ENCODE data around the gene TRAPPC5. TPM values are rescaled to one million over a fixed set of nuclear protein-coding genes. Genes with fewer than 3 reads are reported as not detected.

TRAPPC5 gene
- total RNA-seq, 4 donors from 2014 or later = 63.0 to 144 (median 103) TPM

- no peak overlapping the region for H3K4me3 ChIP-seq
- TF ChIP-seq, protein P1, sequence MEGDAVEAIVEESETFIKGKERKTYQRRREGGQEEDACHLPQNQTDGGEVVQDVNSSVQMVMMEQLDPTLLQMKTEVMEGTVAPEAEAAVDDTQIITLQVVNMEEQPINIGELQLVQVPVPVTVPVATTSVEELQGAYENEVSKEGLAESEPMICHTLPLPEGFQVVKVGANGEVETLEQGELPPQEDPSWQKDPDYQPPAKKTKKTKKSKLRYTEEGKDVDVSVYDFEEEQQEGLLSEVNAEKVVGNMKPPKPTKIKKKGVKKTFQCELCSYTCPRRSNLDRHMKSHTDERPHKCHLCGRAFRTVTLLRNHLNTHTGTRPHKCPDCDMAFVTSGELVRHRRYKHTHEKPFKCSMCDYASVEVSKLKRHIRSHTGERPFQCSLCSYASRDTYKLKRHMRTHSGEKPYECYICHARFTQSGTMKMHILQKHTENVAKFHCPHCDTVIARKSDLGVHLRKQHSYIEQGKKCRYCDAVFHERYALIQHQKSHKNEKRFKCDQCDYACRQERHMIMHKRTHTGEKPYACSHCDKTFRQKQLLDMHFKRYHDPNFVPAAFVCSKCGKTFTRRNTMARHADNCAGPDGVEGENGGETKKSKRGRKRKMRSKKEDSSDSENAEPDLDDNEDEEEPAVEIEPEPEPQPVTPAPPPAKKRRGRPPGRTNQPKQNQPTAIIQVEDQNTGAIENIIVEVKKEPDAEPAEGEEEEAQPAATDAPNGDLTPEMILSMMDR (IDR thresholded peaks at IDR 0.05) = no peak
- TF ChIP-seq POLR2AphosphoS5 (IDR thresholded peaks at IDR 0.05) = no peak
- no peak for TF ChIP-seq POLR2A (IDR thresholded peaks at IDR 0.05)
- TF ChIP-seq EP300 (IDR thresholded peaks at IDR 0.05) = no peak
- H3K4me1 ChIP-seq = peaks cover 15% of the 10 kb centered on the region
- no peaks in the 10 kb centered on the region for H3K9me3 ChIP-seq
- H3K27ac ChIP-seq = no peak overlapping the region
- H3K36me3 ChIP-seq = no peaks in the 10 kb centered on the region
- DNase-seq (ENCODE audit: low spot score in 2 of 2) = no peak
- peaks cover 66% of the 10 kb centered on the region for H3K27me3 ChIP-seq
- WGBS = no CpG with 5 or more reads among the region's 78 CpGs
Measured at GRCh38 chr19:7730286-7731217, 49.9 kb downstream of the TRAPPC5 start.

DNA sequence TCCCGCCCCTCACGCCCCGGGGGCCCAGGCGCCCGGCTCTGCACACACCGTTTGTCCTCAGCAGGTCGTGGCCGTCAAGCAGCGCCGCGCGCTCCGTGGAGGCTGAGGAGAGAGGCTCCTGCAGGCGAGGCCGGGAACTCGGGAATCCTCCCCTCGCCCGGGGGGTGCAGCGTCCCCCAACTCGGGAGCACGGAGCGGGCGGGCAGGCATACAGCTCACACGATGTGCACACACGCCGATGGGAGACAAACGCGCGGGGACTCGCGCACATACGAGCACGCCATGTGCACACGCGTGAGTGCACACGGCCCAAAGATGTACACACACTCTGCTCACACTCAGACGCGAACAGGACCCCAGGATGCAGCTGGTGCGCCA lies 50.6 kb downstream of the TRAPPC5 start:
- no peak for TF ChIP-seq POLR2A (IDR thresholded peaks at IDR 0.05)
- TF ChIP-seq EP300 (IDR thresholded peaks at IDR 0.05) = no peak
- no peak for TF ChIP-seq POLR2AphosphoS5 (IDR thresholded peaks at IDR 0.05)
- TF ChIP-seq, protein P1 (IDR thresholded peaks at IDR 0.05) = no peak
- 80% methylated on average over 1 of the region's 39 CpGs for WGBS
- Histone ChIP-seq H3K27me3 (peaks cover 66% of the 10 kb centered on the region), H3K4me3 (no peak overlapping the region), H3K4me1 (peaks cover 15% of the 10 kb centered on the region), H3K9me3 (no peaks in the 10 kb centered on the region), H3K36me3 (no peaks in the 10 kb centered on the region), H3K27ac (no peak overlapping the region)
- DNase-seq (ENCODE audit: low spot score in 2 of 2) = no peak

DNA sequence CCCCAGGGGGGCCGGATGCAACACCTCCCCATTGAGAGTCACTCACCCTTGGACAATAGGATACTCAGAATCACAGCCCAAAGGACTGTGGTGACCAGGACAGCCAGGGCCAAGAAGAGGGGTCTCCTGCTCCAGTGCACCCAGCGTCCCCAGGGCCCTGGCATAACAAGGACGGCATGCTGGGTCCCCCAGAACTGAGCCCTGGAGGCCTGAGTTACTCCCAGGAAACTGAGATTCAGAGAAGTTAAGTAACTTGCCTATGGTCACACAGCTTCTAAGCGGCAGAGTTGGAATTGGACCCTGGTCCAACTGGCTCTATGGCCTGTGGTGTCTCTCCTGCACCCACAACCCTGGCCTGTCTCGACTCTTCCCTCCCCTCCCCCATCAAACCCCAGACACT lies 51.0 kb downstream of the TRAPPC5 start:
- Histone ChIP-seq H3K9me3 (no peaks in the 10 kb centered on the region), H3K27ac (no peak overlapping the region), H3K4me3 (no peak overlapping the region), H3K27me3 (peaks cover 62% of the 10 kb centered on the region), H3K36me3 (no peaks in the 10 kb centered on the region), H3K4me1 (peaks cover 15% of the 10 kb centered on the region)
- DNase-seq (ENCODE audit: low spot score in 2 of 2) = no peak
- TF ChIP-seq POLR2A (IDR thresholded peaks at IDR 0.05) (no peak), POLR2AphosphoS5 (IDR thresholded peaks at IDR 0.05) (no peak), EP300 (IDR thresholded peaks at IDR 0.05) (no peak)
- TF ChIP-seq, protein P1 (IDR thresholded peaks at IDR 0.05) = no peak
- WGBS = 53% methylated on average over 2 of the region's 5 CpGs

- TF ChIP-seq, protein P1 (IDR thresholded peaks at IDR 0.05) = no peak
- TF ChIP-seq POLR2A (IDR thresholded peaks at IDR 0.05) (no peak), EP300 (IDR thresholded peaks at IDR 0.05) (no peak), POLR2AphosphoS5 (IDR thresholded peaks at IDR 0.05) (no peak)
- H3K27me3 ChIP-seq = peaks cover 58% of the 10 kb centered on the region
- no peaks in the 10 kb centered on the region for H3K36me3 ChIP-seq
- no peaks in the 10 kb centered on the region for H3K9me3 ChIP-seq
- H3K27ac ChIP-seq = no peak within 1 kb of the TSS
- peaks cover 15% of the 10 kb centered on the region for H3K4me1 ChIP-seq
- H3K4me3 ChIP-seq = no peak within 1 kb of the TSS
- WGBS = 53% methylated on average over 9 of the region's 9 CpGs
- DNase-seq (ENCODE audit: low spot score in 2 of 2) = no peak
Measured at GRCh38 chr19:7732045-7732444, 51.4 kb downstream of the TRAPPC5 start, which contains the start of gene CLEC4G. Gene CLEC4G, minus strand, starts transcription at chr19:7732110. Its CDS starts 8 bp downstream, at chr19:7732102.

GRCh38 chr19:7733376-7733775 lies 52.7 kb downstream of the TRAPPC5 start:
- 79% methylated on average over 6 of the region's 6 CpGs for WGBS
- Histone ChIP-seq H3K9me3 (no peaks in the 10 kb centered on the region), H3K4me1 (peaks cover 15% of the 10 kb centered on the region), H3K27me3 (peaks cover 48% of the 10 kb centered on the region), H3K27ac (no peak overlapping the region), H3K4me3 (no peak overlapping the region), H3K36me3 (no peaks in the 10 kb centered on the region)
- no peak for DNase-seq (ENCODE audit: low spot score in 2 of 2)
- TF ChIP-seq, protein P1 (IDR thresholded peaks at IDR 0.05) = no peak
- no peak for TF ChIP-seq POLR2A (IDR thresholded peaks at IDR 0.05)
- no peak for TF ChIP-seq POLR2AphosphoS5 (IDR thresholded peaks at IDR 0.05)
- no peak for TF ChIP-seq EP300 (IDR thresholded peaks at IDR 0.05)

All from suprapubic skin (tissue), 4 donors.